Glutamatergic neuron (in vitro differentiated cells): ENCODE results near the gene TTC28. TPM values are rescaled to one million over a fixed set of nuclear protein-coding genes. Genes with fewer than 3 reads are reported as not detected.

Experiments
- DNase-seq: peaks from one replicate; pipeline ENCODE4 v3.0.0; 2022
- H3K27ac Mint-ChIP-seq: one replicate; pipeline ENCODE4 v1.8.0; 2020; ENCODE audit warnings: mild to moderate bottlenecking, mixed read lengths, inconsistent platforms; ENCODE audit not compliant: unreplicated experiment
- H3K27me3 Mint-ChIP-seq: one replicate; pipeline ENCODE4 v1.8.0; 2020; ENCODE audit warnings: mild to moderate bottlenecking, moderate library complexity, mixed read lengths, inconsistent platforms; ENCODE audit not compliant: unreplicated experiment
- H3K36me3 Mint-ChIP-seq: one replicate; pipeline ENCODE4 v1.8.0; 2020; ENCODE audit warnings: mild to moderate bottlenecking, mixed read lengths, inconsistent platforms; ENCODE audit not compliant: unreplicated experiment
- H3K4me1 Mint-ChIP-seq: one replicate; pipeline ENCODE4 v1.8.0; 2020; ENCODE audit warnings: mild to moderate bottlenecking, low read depth, mixed read lengths, inconsistent platforms; ENCODE audit not compliant: unreplicated experiment
- H3K4me3 Mint-ChIP-seq: one replicate; pipeline ENCODE4 v1.8.0; 2020; ENCODE audit warnings: mild to moderate bottlenecking, mixed read lengths, inconsistent platforms; ENCODE audit not compliant: unreplicated experiment
- H3K9me3 Mint-ChIP-seq: one replicate; pipeline ENCODE4 v1.8.0; 2020; ENCODE audit warnings: mild to moderate bottlenecking, moderate library complexity, mixed read lengths, inconsistent platforms; ENCODE audit not compliant: unreplicated experiment
- CTCF ChIP-seq: fragments of 200-600 bp; sonication (generic); IDR thresholded peaks from one replicate; pipeline ENCODE4 v1.5.0; 2021; ENCODE audit not compliant: partially characterized antibody, unreplicated experiment
- total RNA-seq: library from RNA; stranded (reverse); fragmentation: NEBNext Ultra II Directional; extraction: Animal tissue kit (Norgen Biotek cat#: 25700); gene quantifications from one replicate; pipeline ENCODE4 v1.2.1, GENCODE V29; 2021; ENCODE audit not compliant: unreplicated experiment

Gene TTC28
- total RNA-seq, 1 donor from 2014 or later: 55.6 TPM

DNA sequence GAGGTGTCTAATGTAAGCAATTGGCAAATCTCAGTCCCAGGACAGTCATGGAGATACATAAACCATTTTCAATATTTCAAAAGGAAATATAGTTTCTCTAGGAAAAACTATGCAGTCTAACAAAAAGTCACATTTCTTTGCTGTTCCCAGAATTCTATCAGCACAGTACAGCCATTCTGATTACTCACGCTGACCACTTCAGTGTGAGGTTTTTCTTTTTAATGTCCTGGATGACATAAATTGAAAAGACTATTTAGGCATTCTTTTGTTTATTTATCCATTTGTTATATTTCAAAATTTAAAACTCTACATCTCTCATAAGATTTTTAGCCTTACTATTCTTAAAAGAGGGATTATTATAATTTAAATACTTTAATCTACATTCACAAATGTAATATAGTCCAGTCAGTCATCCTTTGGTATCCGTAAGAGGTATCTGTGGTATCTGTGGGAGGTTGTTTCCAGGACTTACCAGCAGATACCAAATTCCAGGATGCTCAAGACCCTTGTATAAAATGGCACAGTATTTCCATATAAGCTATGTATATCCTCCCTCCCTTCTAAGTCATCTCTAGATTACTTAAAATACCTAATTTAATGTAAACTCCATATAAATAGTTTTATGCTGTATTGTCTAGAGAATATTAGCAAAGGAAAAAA, 429.5 kb downstream of the TTC28 start:
- TF ChIP-seq CTCF: no peak
- H3K4me3 Mint-ChIP-seq: no peak overlapping the region
- no peak for DNase-seq
- H3K4me1 Mint-ChIP-seq: peaks cover 25% of the 10 kb centered on the region
- H3K27me3 Mint-ChIP-seq: no peaks in the 10 kb centered on the region
- no peaks in the 10 kb centered on the region for H3K9me3 Mint-ChIP-seq
- no peak overlapping the region for H3K27ac Mint-ChIP-seq
- H3K36me3 Mint-ChIP-seq: no peaks in the 10 kb centered on the region

DNA sequence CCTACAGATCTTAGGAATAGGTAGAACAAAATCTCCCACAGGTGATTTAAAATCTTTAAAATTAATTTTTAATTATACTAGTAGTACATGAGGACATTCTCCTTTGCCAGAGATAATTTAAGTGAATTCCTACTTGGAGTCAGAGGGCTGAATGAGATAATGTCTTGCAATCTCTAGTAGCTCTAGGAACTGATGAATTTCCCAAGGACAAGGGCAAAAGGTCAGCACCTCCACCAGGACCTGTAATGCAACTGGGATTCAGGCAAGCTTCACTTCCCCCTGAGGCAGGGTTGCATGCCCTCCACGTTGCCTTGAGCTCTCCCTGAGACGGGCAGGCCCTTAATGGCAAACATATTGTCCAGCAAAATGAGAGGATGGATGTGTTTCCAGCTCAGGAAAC, 430.2 kb downstream of the TTC28 start:
- Mint-ChIP-seq H3K27me3 (no peaks in the 10 kb centered on the region), H3K36me3 (no peaks in the 10 kb centered on the region), H3K4me1 (peaks cover 30% of the 10 kb centered on the region), H3K27ac (no peak overlapping the region), H3K9me3 (no peaks in the 10 kb centered on the region), H3K4me3 (no peak overlapping the region)
- no peak for TF ChIP-seq CTCF
- no peak for DNase-seq

GRCh38 chr22:28247667-28248363, 431.8 kb downstream of the TTC28 start:
- no peaks in the 10 kb centered on the region for H3K27me3 Mint-ChIP-seq
- H3K9me3 Mint-ChIP-seq: no peaks in the 10 kb centered on the region
- H3K4me1 Mint-ChIP-seq: peaks cover 39% of the 10 kb centered on the region
- no peaks in the 10 kb centered on the region for H3K36me3 Mint-ChIP-seq
- no peak for DNase-seq
- H3K27ac Mint-ChIP-seq: peak overlapping the region; percentile 10
- no peak for TF ChIP-seq CTCF
- H3K4me3 Mint-ChIP-seq: no peak overlapping the region

DNA sequence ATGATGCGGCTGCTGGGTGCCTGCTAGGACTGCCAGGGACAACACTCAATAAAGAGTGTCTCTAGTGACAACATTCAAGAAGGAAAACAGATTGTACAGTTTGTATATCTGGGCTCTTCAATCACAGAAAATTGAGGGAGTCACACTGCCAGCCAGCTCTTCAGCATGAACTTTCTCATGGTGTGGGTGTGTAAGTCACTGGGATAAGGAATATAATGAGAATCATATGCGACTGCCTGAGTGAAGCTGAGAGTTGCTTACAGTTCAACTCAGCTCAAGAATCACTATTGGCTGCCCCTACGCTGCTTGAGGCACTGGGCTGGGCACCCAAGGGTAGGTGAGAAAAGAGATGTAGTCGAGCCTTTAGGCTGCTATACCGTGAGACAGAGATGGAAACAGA, 432.5 kb downstream of the TTC28 start:
- no peak overlapping the region for H3K27ac Mint-ChIP-seq
- H3K36me3 Mint-ChIP-seq: no peaks in the 10 kb centered on the region
- peaks cover 35% of the 10 kb centered on the region for H3K4me1 Mint-ChIP-seq
- H3K9me3 Mint-ChIP-seq: no peaks in the 10 kb centered on the region
- H3K27me3 Mint-ChIP-seq: no peaks in the 10 kb centered on the region
- no peak for DNase-seq
- no peak overlapping the region for H3K4me3 Mint-ChIP-seq
- TF ChIP-seq CTCF: no peak

DNA sequence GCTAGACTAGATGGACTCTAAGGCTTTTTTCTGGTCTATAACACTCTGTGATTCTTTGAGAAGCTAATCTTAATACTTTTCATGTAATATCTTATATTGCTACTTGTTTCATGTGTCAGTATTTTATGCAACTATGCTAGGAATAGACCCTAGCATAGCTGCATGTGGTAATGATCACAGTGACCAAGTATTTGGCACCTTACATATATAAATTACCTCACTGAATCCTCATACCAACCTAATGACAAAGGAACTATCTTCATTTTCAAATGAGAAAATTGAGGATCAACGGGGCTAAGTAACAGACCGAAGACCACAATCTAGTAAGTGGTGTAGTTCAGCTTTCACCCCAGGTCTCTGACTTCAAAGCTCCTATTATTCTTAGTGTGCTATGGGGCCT, 433.2 kb downstream of the TTC28 start:
- Mint-ChIP-seq H3K4me1 (peaks cover 35% of the 10 kb centered on the region), H3K9me3 (no peaks in the 10 kb centered on the region), H3K27ac (no peak overlapping the region), H3K4me3 (no peak overlapping the region), H3K27me3 (no peaks in the 10 kb centered on the region), H3K36me3 (no peaks in the 10 kb centered on the region)
- DNase-seq: no peak
- no peak for TF ChIP-seq CTCF
